T47D (cell line): Measurements from ENCODE around the gene LILRB5.
"Not testable (repeated sequence)": the region's sequence is repeated elsewhere in the genome, so short reads cannot be mapped to it uniquely, and the experiment has no call there.

Experiments used
- DNase-seq, 2 experiments: peaks; one replicate each; pipeline versions ENCODE4 v3.0.0 to v3.0.0-alpha.2; 2011 to 2012; ENCODE audit warnings: low read depth in 1 of 2, low spot score in 1 of 2
- JUND ChIP-seq: IDR thresholded peaks from 2 replicates; pipeline ENCODE4 v1.6.1; 2012; ENCODE audit warnings: low read depth
- in situ Hi-C: cut with HindIII; loops from 2 replicates; pipeline ENCODE4 v1.10.0; 2016; ENCODE audit warnings: low sequenced_read_pairs, low pct_unique_long_range_greater_than_20kb

The LILRB5 gene

GRCh38 chr19:54218960-54219661 is 38.0 kb downstream of the LILRB5 start:
- in situ Hi-C loops = no loop called here
- DNase-seq = no peak
- no peak for TF ChIP-seq JUND

GRCh38 chr19:54218259-54218658 is 38.8 kb downstream of the LILRB5 start:
- no peak for DNase-seq
- TF ChIP-seq JUND = no peak
- in situ Hi-C loops = no loop called here

GRCh38 chr19:54217517-54218247 is 39.4 kb downstream of the LILRB5 start:
- in situ Hi-C loops, DNase-seq: not testable (repeated sequence)

- TF ChIP-seq JUND = no peak
- in situ Hi-C loops = no loop called here
- no peak for DNase-seq
Measured at GRCh38 chr19:54216869-54217268, 40.2 kb downstream of the LILRB5 start.

- DNase-seq, in situ Hi-C loops: not testable (repeated sequence)
Measured at GRCh38 chr19:54214734-54215133, 42.3 kb downstream of the LILRB5 start.

- in situ Hi-C loops, DNase-seq: not testable (repeated sequence)
Measured at GRCh38 chr19:54214217-54214616, 42.9 kb downstream of the LILRB5 start.

GRCh38 chr19:54211235-54211634 is 45.8 kb downstream of the LILRB5 start:
- no peak for DNase-seq
- TF ChIP-seq JUND = no peak
- in situ Hi-C loops = no loop called here

- TF ChIP-seq JUND = no peak
- in situ Hi-C loops = no loop called here
Measured at GRCh38 chr19:54209811-54210494, 47.1 kb downstream of the LILRB5 start.

GRCh38 chr19:54209058-54209810 is 47.8 kb downstream of the LILRB5 start:
- no peak for TF ChIP-seq JUND
- in situ Hi-C loops = no loop called here
- no peak for DNase-seq

More at GRCh38 chr19:54209811-54210494, 47.1 kb downstream of the LILRB5 start:
- peak in 1 of 2 experiments; percentile 64 for DNase-seq

GRCh38 chr19:54208784-54209057 is 48.4 kb downstream of the LILRB5 start:
- in situ Hi-C loops = no loop called here
- DNase-seq = peak in 1 of 2 experiments; percentile 39
- no peak for TF ChIP-seq JUND

GRCh38 chr19:54207983-54208783 is 48.9 kb downstream of the LILRB5 start:
- in situ Hi-C loops = no loop called here
- TF ChIP-seq JUND = no peak
- DNase-seq = peak in 1 of 2 experiments; percentile 25

- TF ChIP-seq JUND = no peak
- in situ Hi-C loops = no loop called here
- DNase-seq = no peak
Measured at GRCh38 chr19:54207676-54207982, 49.4 kb downstream of the LILRB5 start.

GRCh38 chr19:54207193-54207592 is 49.9 kb downstream of the LILRB5 start:
- in situ Hi-C loops = not testable (repeated sequence)

More at GRCh38 chr19:54207193-54207592, 49.9 kb downstream of the LILRB5 start:
- not testable (repeated sequence) for DNase-seq
